UCSD-AML1 (cell line): ENCODE data around the gene MSGN1.

ENCODE experiments used
- DNase-seq: peaks from one replicate; lab custom pipeline; 2025; ENCODE audit not compliant: unreplicated experiment; lab: John Stamatoyannopoulos, UW

Gene MSGN1

GRCh38 chr2:17816396-17817245, at the start of gene MSGN1:
Gene MSGN1 (plus strand): TSS chr2:17816460. CDS start chr2:17816519, 59 bp downstream.
- no peak for DNase-seq

- no peak for DNase-seq
Measured at GRCh38 chr2:17768894-17769293, 47.4 kb upstream of the MSGN1 start.

- DNase-seq: no peak
Measured at GRCh38 chr2:17771956-17772355, 44.3 kb upstream of the MSGN1 start.

GRCh38 chr2:17772532-17772931, 43.7 kb upstream of the MSGN1 start:
- DNase-seq: no peak

- DNase-seq: no peak
Measured at GRCh38 chr2:17780546-17780945, 35.7 kb upstream of the MSGN1 start.

GRCh38 chr2:17781482-17781881, 34.8 kb upstream of the MSGN1 start:
- no peak for DNase-seq

GRCh38 chr2:17786727-17787126, 29.5 kb upstream of the MSGN1 start:
- no peak for DNase-seq

GRCh38 chr2:17788773-17789172, 27.5 kb upstream of the MSGN1 start:
- no peak for DNase-seq

- no peak for DNase-seq
Measured at GRCh38 chr2:17790536-17790935, 25.7 kb upstream of the MSGN1 start.

GRCh38 chr2:17791121-17791816, 25.0 kb upstream of the MSGN1 start:
- no peak for DNase-seq

GRCh38 chr2:17791817-17792130, 24.5 kb upstream of the MSGN1 start:
- DNase-seq: no peak

GRCh38 chr2:17792515-17792914, 23.7 kb upstream of the MSGN1 start:
- DNase-seq: no peak

- no peak for DNase-seq
Measured at GRCh38 chr2:17793296-17793695, 23.0 kb upstream of the MSGN1 start.

- DNase-seq: no peak
Measured at GRCh38 chr2:17793803-17794354, 22.4 kb upstream of the MSGN1 start.

GRCh38 chr2:17795309-17795708, 21.0 kb upstream of the MSGN1 start:
- no peak for DNase-seq

- DNase-seq: no peak
Measured at GRCh38 chr2:17798338-17798737, 17.9 kb upstream of the MSGN1 start.

- no peak for DNase-seq
Measured at GRCh38 chr2:17799301-17800120, 16.7 kb upstream of the MSGN1 start.

- no peak for DNase-seq
Measured at GRCh38 chr2:17800219-17800618, 16.0 kb upstream of the MSGN1 start.

- DNase-seq: no peak
Measured at GRCh38 chr2:17800693-17801458, 15.4 kb upstream of the MSGN1 start.

- no peak for DNase-seq
Measured at GRCh38 chr2:17803497-17803896, 12.8 kb upstream of the MSGN1 start.

- no peak for DNase-seq
Measured at GRCh38 chr2:17804358-17804757, 11.9 kb upstream of the MSGN1 start.
